Keratinocyte (primary cell): ENCODE results near the gene RHD.
"Not testable (repeated sequence)": the region's sequence is repeated elsewhere in the genome, so short reads cannot be mapped to it uniquely, and the experiment has no call there.

ENCODE experiments used
- EZH2 ChIP-seq: IDR thresholded peaks from one replicate; pipeline ENCODE4 v1.6.1; 2012; ENCODE audit warnings: inconsistent platforms, mild to moderate bottlenecking, low read length, moderate library complexity
- TF ChIP-seq, protein P1 (sequence below), 3 experiments: IDR thresholded peaks in 1 of 3; conservative IDR thresholded peaks in 1 of 3; optimal IDR thresholded peaks in 1 of 3; 2 replicates in 2 of 3; 3 replicates in 1 of 3; pipeline versions ENCODE3 to v1.5.1; 2011; ENCODE audit warnings: low read length in 3 of 3, mild to moderate bottlenecking in 3 of 3, moderate library complexity in 2 of 3, control low read depth in 1 of 3, inconsistent platforms in 1 of 3; ENCODE audit not compliant: insufficient read depth in 2 of 3; ENCODE audit errors: extremely low read depth in 1 of 3

DNA sequence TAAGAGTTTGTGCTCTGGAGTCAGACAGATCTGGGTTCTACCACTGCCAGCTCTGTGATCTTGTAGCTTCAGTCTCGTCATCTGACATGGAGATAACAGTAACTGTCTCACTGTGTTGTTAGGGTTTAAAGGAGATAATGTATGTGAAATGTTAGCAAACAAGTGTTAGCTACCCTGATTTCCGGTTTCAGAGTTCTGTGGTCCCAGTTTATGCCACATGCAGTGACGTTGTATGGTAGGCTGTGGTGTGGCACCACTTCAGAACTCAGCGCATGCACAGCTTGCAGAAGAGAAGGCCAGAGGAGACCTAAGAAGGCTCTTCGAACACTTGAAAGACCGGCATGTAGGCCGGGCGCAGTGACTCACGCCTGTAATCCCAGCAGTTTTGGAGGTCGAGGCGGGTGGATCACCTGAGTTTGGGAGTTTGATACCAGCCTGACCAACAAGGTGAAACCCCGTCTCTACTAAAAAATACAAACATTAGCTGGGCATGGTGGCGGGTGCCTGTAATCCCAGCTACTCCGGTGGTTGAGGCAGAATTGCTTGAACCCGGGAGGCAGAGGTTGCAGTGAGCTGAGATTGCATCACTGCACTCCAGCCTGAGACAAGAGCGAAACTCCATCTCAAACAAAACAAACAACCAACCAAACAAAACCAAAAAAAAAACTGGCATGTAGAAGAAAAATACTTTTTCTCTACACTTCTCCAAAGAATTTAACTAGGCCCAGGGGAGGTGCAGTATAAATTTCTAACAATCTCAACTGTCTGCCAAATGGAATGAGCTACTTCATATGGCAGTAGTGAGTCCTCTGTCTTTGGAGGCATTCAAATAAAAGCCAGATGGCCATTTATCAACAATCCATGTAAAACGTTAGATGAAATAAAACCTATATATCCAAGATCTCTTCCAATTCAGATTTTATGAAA lies 55.8 kb downstream of the RHD start:
- TF ChIP-seq, protein P1, sequence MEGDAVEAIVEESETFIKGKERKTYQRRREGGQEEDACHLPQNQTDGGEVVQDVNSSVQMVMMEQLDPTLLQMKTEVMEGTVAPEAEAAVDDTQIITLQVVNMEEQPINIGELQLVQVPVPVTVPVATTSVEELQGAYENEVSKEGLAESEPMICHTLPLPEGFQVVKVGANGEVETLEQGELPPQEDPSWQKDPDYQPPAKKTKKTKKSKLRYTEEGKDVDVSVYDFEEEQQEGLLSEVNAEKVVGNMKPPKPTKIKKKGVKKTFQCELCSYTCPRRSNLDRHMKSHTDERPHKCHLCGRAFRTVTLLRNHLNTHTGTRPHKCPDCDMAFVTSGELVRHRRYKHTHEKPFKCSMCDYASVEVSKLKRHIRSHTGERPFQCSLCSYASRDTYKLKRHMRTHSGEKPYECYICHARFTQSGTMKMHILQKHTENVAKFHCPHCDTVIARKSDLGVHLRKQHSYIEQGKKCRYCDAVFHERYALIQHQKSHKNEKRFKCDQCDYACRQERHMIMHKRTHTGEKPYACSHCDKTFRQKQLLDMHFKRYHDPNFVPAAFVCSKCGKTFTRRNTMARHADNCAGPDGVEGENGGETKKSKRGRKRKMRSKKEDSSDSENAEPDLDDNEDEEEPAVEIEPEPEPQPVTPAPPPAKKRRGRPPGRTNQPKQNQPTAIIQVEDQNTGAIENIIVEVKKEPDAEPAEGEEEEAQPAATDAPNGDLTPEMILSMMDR (optimal IDR thresholded peaks at IDR 0.05 in 1 of 3, IDR thresholded peaks at IDR 0.05 in 1 of 3, conservative IDR thresholded peaks at IDR 0.05 in 1 of 3; ENCODE audit: extremely low read depth in 1 of 3, insufficient read depth in 2 of 3, low read length in 3 of 3), result not testable (repeated sequence)
- TF ChIP-seq EZH2, result not testable (repeated sequence)
